Stimulated activated CD8-positive, alpha-beta memory T cell treated with anti-CD3 and anti-CD28 coated beads, Interleukin-2, amount 100 ng/mL, for 48 hours (primary cell): Measurements from ENCODE around the gene LEMD1.

Experiments used
- DNase-seq, 2 donors: peaks; one replicate each; pipeline ENCODE4 v3.0.0-alpha.2; 2020; ENCODE audit warnings: low read depth in 2 of 2

LEMD1 gene, protein sequence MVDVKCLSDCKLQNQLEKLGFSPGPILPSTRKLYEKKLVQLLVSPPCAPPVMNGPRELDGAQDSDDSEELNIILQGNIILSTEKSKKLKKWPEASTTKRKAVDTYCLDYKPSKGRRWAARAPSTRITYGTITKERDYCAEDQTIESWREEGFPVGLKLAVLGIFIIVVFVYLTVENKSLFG

GRCh38 chr1:205421798-205422197 is at the start of gene LEMD1:
LEMD1 (minus strand) TSS chr1:205422056; CDS start chr1:205420536, 1,520 bp downstream.
- no peak for DNase-seq

DNA sequence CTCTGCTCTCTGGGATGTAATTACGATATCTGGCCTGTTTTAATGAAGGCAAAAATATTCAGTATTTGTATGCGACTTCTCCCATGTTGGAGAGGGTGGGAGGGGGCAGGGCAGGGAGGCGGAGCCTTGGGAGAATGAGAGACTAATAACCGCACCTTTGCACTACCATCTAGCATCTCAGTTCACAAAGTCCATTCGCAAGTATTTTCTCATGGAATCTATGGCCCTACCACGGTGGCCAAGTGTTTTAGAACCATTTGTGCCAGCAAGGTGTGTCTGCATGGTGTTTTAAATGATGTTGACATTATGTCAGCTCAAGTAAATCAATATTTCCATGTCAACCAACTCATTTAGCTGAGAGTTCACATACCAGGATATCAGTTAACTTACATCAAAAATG is 48.3 kb upstream of the LEMD1 start:
- DNase-seq: no peak

- DNase-seq: no peak
Measured at GRCh38 chr1:205466595-205467220, 44.9 kb upstream of the LEMD1 start.

DNA sequence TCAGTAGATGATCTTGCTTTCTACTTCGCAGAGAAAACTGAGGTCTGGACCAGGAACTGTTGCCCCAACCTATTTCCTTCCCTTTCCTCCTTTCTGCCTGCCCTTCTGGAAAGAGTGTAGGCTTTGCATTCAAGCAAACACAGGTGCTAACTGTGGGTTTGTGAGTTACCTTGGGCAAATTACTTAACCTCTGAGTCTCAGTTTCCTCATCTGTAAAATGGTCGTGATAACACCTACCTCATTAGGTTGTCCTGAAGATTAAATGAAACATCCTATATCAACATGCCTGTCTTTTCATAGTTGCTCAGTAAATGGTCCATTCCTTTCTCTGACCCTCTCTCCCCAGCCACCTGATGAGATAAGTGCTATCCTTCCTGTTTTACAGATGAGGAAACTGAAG is 43.5 kb upstream of the LEMD1 start:
- no peak for DNase-seq

GRCh38 chr1:205458777-205459566 is 37.1 kb upstream of the LEMD1 start:
- no peak for DNase-seq

DNA sequence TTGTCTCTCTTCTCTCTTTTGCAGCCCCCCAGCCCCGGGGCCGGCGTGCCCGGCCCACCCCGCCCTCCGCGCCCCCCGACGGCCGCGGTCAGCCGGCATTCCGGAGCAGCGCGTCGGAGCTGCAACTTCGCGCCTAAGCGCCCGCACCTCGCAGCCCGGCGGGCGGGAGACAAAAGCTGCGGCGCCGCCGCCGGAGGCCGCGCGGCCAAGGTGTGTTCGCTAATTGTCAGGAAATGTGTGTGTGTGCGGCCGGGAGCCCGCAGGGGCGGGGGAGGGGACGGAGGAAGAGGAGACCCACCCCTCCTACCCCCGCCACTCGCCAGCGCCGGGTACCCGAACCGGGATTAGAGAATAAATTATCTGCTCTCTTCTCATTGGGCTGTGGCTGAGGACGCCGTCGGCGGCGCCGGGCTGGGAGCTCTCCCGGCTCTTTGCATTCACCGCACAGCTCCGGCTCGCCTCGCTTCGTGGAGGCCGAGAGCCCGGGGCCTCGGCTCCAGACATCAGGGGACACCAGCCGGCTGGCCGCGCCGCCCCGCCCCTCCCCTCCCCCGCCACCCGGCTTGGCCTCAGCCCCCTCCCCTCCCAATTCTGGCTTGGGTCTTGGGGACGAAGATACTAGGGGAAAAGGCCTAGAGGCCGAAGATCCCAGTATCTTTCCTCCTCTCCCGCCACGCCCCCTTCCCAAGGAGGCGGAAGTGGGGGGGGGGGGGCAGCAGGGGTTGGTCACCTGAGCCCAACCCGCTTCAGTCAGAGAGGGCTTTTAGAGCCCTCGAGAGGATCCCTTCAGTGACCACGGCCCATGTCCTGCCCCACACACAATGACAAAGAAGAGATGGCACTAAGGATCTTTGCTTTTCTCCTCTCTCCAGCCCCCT is 35.3 kb upstream of the LEMD1 start:
- DNase-seq: no peak

DNA sequence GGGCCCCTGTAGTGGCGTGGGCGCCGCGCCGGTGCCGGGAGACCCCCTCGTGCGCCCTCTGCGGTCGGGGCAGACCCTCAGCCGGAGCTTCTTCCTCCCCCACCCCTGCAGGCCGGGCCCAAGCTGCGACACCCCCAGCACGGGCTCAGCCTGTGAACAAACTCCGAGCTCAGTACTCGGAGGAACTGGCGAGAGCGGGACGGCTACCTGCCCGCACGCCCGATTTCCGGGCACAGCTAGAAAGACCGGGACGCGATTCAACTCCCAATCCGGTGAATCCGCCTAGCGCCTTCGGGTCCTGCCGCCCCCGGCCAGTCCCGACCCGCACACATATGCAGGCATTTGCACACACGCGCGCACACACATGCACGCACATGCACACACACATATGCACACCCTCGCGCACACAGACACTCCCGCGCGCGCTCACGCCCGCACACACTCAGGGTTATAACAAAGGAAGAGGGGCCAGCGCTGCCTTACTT is 34.6 kb upstream of the LEMD1 start:
- DNase-seq: no peak

DNA sequence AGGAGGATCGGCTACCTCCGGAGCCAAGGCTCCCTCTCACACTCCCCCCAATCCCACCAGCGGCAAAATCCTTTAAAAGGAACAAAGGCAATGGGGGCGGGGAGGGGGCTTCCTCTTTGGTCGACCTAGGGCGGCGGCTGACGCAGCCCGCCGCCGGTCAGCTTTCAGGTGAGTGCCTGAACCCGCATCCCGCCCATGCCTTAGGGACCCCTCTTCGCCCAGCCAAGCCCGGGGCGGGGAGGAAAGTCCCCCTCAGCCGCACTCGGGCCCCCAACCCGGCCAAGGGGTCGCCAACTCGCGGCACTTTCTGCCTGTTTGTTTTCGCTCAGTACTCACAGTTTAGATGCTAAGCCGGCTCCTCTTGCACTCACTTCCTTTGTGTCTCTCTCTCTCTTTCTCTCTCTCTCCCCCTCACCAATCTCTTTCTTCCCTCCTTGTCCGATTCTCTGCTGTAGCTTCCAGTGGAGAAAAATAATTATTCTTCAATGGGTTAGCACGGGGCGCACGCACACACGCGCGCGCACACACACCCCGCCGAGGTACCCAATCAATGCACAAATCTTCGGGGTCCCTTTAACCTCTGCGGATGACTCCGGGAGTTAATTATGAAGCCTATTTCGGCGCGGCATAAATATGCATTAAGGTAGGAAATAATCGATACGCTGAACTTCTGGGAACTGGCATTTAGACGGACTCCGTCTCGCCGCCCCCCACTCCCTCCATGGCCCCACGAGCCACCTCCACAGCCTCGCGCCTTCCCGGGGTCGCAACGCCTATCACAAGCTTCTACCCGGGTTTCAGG is 33.9 kb upstream of the LEMD1 start, which contains the start of gene BLACAT1:
TSS of gene BLACAT1 (minus strand) at position 465 of the 802 bp plus-strand sequence.
- DNase-seq: no peak

- no peak for DNase-seq
Measured at GRCh38 chr1:205454903-205455335, 33.1 kb upstream of the LEMD1 start.

- DNase-seq: no peak
Measured at GRCh38 chr1:205453466-205453865, 31.6 kb upstream of the LEMD1 start.

GRCh38 chr1:205452933-205453332 is 31.1 kb upstream of the LEMD1 start:
- no peak for DNase-seq

DNA sequence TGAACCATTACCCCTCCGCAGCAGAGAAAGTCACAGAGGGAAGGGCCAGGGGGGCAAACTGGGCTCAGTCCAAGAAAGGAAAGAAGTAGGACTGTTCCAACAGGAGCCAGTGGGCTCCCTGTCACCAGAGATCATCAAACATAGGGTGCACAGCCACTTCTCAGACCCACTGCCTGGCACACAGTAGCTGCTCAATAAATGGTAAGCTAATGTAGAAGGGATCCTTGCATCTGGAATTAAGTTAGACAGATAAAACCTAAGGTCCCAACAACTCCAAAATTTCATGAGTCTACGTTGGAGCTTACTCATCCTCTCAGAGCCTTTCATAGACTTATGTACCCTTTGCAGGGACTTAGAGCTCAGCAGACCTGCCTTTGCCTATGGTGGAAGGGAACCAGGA is 30.5 kb upstream of the LEMD1 start:
- no peak for DNase-seq

- no peak for DNase-seq
Measured at GRCh38 chr1:205451759-205452164, 29.9 kb upstream of the LEMD1 start.

DNA sequence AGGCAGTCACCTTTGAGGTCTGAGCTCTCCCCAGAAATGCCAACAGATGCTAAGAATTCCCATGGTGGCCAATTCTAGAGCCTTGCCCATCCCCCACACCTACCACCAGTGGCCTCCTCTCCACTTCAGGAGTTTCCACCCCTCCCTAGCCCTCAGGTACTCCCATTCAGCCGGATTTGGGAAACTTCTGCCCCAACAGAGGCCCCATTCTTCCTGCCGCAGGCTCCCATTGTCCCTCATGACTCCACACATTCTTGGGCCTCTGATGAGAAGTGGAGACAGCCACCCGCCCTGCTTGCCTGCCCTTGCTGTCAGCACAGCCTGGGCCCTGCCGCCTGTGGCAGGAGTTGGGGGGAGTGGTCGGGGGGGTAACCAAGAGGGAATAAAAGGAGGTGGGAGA is 29.3 kb upstream of the LEMD1 start:
- no peak for DNase-seq

DNA sequence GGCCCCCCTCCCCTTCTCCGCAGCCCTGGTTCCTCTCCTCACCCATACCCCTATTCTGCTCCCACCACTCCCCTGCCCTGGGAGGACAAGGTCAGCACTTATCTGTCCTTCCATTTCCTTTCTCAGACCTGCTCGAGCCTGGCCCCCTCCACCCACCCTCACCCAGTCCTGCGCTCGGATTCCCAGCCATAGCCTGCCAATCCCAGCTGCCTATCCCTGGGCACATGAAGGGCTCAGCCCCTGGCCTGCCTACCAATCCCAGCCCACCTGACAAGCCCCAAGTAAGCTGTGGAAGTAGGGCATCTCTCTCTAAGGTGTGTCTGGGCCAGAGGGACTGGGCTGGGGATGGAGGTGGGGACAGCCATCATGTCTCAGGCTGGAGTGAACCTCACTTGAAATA is 28.6 kb upstream of the LEMD1 start:
- DNase-seq: no peak

DNA sequence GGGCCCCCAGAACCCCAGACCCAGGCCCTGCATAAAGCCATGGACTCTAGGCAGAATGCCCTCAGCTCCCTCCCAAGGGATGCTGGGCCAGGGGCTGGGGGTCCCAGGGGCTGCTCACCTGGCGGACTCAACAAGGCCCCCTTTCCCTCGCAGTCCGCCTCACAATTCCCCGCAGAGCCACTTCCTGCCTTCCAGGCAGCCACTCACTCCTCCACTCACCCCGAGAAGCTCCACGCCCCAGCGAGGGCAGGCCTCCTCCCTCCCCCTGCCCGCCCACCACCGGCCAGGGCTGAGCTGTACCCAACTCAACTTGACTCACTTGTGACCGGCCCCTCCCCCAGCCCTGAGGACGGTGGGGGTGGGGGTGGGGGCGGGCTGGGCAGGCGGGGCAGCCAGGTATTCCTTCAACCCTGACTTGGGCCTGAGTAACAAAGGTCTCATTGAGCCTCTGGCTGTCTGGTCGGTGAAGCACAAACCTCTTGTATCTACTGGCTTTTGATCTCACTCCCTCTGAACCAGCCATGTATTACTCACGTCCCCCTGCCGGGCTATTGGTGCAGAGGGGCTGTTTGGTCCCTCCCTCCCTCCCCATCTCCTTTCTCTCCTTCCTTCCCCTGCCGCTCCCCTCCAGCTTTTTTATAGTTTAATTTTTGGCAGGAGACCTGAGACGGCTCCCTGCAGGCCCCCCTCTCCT is 28.0 kb upstream of the LEMD1 start:
- peak; percentile 28 to 38 for DNase-seq

- DNase-seq: no peak
Measured at GRCh38 chr1:205449254-205449749, 27.4 kb upstream of the LEMD1 start.

- DNase-seq: no peak
Measured at GRCh38 chr1:205448540-205449253, 26.8 kb upstream of the LEMD1 start.
